ENCODE data around the gene KCNQ2. TPM values are rescaled to one million over a fixed set of nuclear protein-coding genes. Genes with fewer than 3 reads are reported as not detected.

Gene KCNQ2
- not detected for total RNA-seq

GRCh38 chr20:63471981-63472831, at the start of gene KCNQ2:
Gene KCNQ2, minus strand, starts transcription at chr20:63472655. Its CDS starts 192 bp downstream, at chr20:63472463.
- ATAC-seq (ENCODE audit: low FRiP score) (no peak), DNase-seq (ENCODE audit: low spot score) (no peak)
- no peak for TF ChIP-seq CTCF (IDR thresholded peaks at IDR 0.05)

- no peak for TF ChIP-seq CTCF (IDR thresholded peaks at IDR 0.05)
- DNase-seq (ENCODE audit: low spot score) = no peak
- no peak for ATAC-seq (ENCODE audit: low FRiP score)
Measured at GRCh38 chr20:63521602-63522001, 49.1 kb upstream of the KCNQ2 start.

- TF ChIP-seq CTCF (IDR thresholded peaks at IDR 0.05) = no peak
- ATAC-seq (ENCODE audit: low FRiP score) (peak; percentile 57), DNase-seq (ENCODE audit: low spot score) (no peak)
Measured at GRCh38 chr20:63520934-63521601, 48.6 kb upstream of the KCNQ2 start.

GRCh38 chr20:63520504-63520933, 48.1 kb upstream of the KCNQ2 start, which contains the start of gene PPDPF:
Gene PPDPF, plus strand, starts transcription at chr20:63520765. Its CDS starts 544 bp downstream, at chr20:63521309.
- DNase-seq (ENCODE audit: low spot score) (no peak), ATAC-seq (ENCODE audit: low FRiP score) (peak; percentile 89)
- no peak for TF ChIP-seq CTCF (IDR thresholded peaks at IDR 0.05)

- peak; percentile 72 for ATAC-seq (ENCODE audit: low FRiP score)
- no peak for DNase-seq (ENCODE audit: low spot score)
- no peak for TF ChIP-seq CTCF (IDR thresholded peaks at IDR 0.05)
Measured at GRCh38 chr20:63519668-63520503, 47.4 kb upstream of the KCNQ2 start.

GRCh38 chr20:63518946-63519667, 46.7 kb upstream of the KCNQ2 start:
- DNase-seq (ENCODE audit: low spot score) = no peak
- TF ChIP-seq CTCF (IDR thresholded peaks at IDR 0.05) = no peak
- no peak for ATAC-seq (ENCODE audit: low FRiP score)
